Astrocyte of the spinal cord (primary cell): Measurements from ENCODE around the gene ZNRF3.
"Not testable (repeated sequence)": the region's sequence is repeated elsewhere in the genome, so short reads cannot be mapped to it uniquely, and the experiment has no call there.

Source experiments
- DNase-seq: peaks from one replicate; pipeline ENCODE4 v3.0.0; 2011; ENCODE audit warnings: low read depth, low spot score
- H3K4me3 ChIP-seq: 2 replicates; pipeline ENCODE4 v1.5.1; 2011; ENCODE audit warnings: low read depth, mild to moderate bottlenecking, low read length, moderate library complexity
- in situ Hi-C: cut with HindIII; loops from 2 replicates; pipeline ENCODE4 v1.10.0; 2017; ENCODE audit warnings: low sequenced_read_pairs
- TF ChIP-seq, protein P1 (sequence below): IDR thresholded peaks from 2 replicates; pipeline ENCODE4 v1.5.1; 2012; ENCODE audit warnings: low read depth, mild to moderate bottlenecking, low read length, inconsistent platforms

ZNRF3 gene

DNA sequence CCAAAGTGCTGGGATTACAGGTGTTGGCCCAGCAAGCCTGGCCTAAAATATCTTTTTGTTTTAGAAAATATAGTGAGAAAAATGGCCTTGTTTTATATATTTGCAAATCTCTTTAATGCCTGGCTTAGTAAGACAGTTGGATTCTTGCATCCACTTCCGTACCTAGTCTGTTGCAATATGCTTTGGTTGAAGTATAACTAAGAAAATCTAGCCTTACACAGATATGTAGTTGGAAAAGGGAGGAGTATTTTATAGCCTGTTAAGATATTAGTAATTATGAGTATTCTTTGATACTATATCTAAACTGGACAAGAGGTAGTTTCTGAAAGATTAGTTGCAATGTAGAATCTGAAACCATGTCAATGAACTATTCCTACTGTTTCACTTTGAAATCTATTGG is 65.1 kb downstream of the ZNRF3 start:
- TF ChIP-seq, protein P1, sequence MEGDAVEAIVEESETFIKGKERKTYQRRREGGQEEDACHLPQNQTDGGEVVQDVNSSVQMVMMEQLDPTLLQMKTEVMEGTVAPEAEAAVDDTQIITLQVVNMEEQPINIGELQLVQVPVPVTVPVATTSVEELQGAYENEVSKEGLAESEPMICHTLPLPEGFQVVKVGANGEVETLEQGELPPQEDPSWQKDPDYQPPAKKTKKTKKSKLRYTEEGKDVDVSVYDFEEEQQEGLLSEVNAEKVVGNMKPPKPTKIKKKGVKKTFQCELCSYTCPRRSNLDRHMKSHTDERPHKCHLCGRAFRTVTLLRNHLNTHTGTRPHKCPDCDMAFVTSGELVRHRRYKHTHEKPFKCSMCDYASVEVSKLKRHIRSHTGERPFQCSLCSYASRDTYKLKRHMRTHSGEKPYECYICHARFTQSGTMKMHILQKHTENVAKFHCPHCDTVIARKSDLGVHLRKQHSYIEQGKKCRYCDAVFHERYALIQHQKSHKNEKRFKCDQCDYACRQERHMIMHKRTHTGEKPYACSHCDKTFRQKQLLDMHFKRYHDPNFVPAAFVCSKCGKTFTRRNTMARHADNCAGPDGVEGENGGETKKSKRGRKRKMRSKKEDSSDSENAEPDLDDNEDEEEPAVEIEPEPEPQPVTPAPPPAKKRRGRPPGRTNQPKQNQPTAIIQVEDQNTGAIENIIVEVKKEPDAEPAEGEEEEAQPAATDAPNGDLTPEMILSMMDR: no peak
- no peak overlapping the region for H3K4me3 ChIP-seq
- in situ Hi-C loops: no loop called here
- DNase-seq: no peak

DNA sequence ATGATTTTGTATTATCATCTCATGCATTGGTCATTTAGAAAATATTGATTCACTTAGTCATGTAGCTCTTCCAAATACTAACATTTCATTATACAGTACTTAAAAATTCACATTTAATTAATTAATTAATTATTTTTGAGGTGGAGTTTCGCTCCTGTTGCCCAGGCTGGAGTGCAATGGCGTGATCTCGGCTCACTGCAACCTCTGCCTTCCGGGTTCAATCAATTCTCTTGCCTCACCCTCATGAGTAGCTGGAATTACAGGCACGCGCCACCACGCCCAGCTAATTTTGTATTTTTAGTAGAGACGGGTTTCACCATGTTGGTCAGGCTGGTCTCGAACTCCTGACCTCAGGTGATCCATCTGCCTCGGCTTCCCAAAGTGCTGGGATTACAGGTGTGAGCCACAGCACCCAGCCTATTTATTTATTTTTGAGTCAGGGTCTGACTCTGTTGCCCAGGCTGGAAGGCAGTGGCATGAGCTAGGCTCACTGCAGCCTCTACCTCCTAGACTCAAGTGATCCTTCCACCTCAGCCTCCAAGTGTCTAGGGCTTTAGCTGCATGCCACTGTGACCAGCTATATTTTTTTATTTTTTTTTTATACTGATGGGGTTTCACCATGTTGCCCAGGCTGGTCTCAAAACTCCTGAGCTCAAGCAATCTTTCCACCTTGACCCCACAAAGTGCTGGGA is 65.6 kb downstream of the ZNRF3 start:
- not testable (repeated sequence) for H3K4me3 ChIP-seq

DNA sequence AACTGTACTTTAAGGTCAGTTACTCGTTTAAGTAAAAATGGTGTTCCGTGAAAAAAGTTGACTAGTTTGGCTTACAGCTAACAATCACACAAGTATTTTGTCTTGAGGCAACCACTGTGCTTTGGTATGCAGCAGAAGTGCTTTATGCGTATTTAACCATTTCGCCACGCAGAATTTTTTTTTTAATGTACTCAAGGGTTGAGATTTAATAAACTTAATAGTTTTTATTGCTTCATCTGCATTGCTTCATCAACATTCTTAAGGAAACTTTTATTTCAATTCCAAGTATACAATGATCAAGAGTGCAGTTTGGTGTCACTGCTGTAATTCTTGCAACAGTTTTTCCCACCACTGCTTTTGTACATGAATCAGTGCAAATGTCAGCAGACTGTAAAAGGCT is 66.4 kb downstream of the ZNRF3 start:
- in situ Hi-C loops: no loop called here
- TF ChIP-seq, protein P1: no peak
- DNase-seq: peak; percentile 40

More for the DNA sequence above, 65.6 kb downstream of the ZNRF3 start:
- DNase-seq, in situ Hi-C loops: not testable (repeated sequence)

DNA sequence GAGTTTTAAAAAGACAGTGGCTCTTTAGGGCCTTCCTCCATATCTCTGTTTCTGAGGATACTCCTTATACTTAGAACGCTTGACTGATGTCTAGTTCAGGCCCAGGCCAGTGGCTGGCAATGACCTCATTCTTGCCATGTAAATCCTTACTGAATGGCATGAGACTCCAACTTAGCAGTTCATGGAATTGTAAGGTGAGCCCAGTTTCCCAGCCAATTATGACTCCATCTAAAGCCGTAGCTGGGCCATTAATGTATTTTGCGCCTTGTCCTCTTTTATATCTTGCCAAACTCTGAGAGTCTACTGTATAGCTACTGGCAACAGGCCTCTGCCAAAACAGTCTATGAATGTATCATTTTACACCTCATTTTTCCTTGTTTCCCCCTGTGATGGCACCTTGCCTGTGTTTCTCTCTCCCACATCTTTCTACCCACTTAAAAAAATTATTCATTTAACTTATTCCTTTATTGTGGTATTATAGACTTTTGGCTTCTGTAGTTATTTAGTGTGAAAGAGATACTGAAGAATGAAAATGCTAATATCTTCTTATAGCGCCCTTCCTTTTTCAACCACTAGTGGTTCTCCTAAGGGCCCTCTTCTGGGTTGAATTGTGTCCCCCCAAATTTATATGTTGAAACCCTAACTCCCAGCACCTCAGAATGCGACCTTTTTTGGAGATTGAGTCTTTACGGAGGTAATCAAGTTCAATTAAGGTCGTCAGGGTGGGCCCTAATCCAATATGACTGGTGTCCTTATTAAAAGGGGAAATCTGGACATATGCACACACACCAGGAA is 67.4 kb downstream of the ZNRF3 start:
- DNase-seq: no peak
- TF ChIP-seq, protein P1: no peak
- no peak overlapping the region for H3K4me3 ChIP-seq
- in situ Hi-C loops: no loop called here

More for the DNA sequence above, 66.4 kb downstream of the ZNRF3 start:
- H3K4me3 ChIP-seq: no peak overlapping the region

DNA sequence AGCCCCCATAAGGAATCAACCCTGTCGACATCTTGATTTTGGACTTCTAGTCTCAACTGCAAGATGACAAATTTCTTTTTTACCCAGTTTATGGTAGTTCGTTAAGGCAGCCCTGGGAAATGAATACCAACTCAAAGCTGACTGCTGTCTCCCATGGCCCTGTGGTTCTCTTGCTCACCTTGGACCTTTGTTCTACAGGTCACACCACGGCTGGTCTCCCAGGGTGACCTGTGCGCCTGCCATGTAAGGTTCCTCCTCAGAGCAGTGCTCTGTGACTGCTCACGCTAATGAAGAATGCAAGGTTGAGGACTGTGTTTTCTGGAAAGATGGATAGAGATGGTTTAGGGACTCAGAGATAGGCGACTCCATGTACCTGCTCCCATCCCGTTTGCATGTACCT is 68.2 kb downstream of the ZNRF3 start:
- TF ChIP-seq, protein P1: no peak
- in situ Hi-C loops: no loop called here
- H3K4me3 ChIP-seq: no peak overlapping the region
- no peak for DNase-seq

DNA sequence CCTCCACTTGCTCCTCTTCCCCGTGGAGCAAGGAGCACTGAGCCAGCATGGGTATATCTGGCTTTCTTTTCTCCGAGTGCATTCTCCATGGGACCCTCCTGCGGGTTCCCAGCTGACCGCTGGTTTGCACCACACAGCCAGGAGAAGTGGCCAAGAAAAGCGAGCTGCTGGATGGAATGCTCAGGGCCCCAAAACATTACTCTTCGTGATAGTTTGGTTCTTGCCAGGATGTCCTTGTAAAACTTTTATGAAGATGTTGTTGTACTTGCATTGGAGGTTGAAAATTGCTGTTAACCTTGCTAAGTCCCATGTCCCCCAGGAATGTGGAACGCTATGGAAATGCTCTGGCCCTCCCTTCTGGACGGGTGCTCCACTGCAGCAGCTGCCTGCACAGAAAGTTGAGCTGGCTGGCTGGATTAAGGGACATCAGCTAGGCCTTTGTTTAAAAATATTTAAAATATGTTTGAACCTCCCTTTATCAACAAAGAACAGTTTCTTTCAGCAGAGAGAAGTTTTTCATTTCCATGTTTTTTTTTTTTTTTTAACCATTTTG is 68.7 kb downstream of the ZNRF3 start:
- in situ Hi-C loops: no loop called here
- no peak overlapping the region for H3K4me3 ChIP-seq
- peak; percentile 80 for DNase-seq
- TF ChIP-seq, protein P1: peak; percentile 45

DNA sequence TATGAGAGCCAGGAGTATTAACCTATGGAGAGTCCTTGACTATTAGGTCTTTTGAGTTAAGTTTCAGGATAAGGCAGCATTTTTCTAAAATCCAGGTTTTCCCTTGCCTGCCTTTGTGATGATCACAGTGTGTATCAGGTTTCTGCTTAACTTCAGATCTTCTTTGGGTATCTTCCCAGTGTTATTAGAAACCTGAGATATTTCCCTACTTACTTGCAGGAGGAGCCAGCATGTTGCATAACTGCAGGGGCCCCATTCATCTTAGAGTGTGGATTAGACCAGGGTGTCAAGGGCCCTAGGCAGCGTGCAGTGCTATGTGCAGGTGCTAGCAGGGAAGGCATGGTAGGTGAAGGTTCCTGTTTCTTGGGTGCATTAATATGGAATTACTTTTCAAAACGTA is 69.5 kb downstream of the ZNRF3 start:
- no peak overlapping the region for H3K4me3 ChIP-seq
- TF ChIP-seq, protein P1: no peak
- peak; percentile 55 for DNase-seq
- in situ Hi-C loops: no loop called here
